Tibial nerve (tissue), 4 donors: Measurements from ENCODE around the gene NOL4L.

Source experiments
- EP300 ChIP-seq, 2 donors: sonication (generic); formaldehyde crosslinking; IDR thresholded peaks; one replicate each; pipeline ENCODE4 v1.6.1; 2017; ENCODE audit warnings: antibody characterized with exemption in 2 of 2, mild to moderate bottlenecking in 1 of 2
- POLR2A ChIP-seq, 2 donors: fragments of 450-650 bp; IDR thresholded peaks; one replicate each; pipeline ENCODE4 v1.6.1; 2017; ENCODE audit warnings: antibody characterized with exemption in 2 of 2, mild to moderate bottlenecking in 2 of 2, moderate library complexity in 2 of 2
- TF ChIP-seq, protein P1 (sequence below), 5 experiments: fragments of 200-600 bp in 3 of 5; fragments of 450-650 bp in 2 of 5; sonication (generic) in 3 of 5; IDR thresholded peaks; one replicate each; pipeline ENCODE4 v1.5.1; 2016 to 2019; ENCODE audit warnings: antibody characterized with exemption in 5 of 5, mild to moderate bottlenecking in 3 of 5, moderate library complexity in 2 of 5

DNA sequence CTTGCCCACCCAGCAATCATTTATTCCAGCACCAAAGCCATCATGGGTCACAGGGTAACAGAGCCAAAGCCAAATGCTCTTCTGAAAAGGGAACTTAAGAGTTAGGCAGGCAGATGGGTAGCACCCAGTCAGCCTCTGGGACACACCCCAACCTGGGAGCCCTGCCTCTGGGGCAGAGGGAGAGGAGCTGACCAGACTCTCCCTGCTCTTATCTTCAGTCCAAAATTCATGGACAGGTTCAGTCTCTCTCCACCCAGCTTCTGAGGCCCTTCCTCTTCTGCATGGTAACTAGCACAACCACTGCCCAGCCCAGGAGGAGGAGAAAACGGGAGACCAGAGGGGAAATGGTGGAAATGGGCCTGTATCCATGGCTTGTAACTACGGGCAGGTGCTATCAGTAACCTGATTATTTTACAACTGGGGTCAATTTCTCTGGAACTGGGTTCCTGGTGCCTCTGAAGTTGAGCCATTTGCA lies 105.4 kb downstream of the NOL4L start:
- TF ChIP-seq, protein P1, sequence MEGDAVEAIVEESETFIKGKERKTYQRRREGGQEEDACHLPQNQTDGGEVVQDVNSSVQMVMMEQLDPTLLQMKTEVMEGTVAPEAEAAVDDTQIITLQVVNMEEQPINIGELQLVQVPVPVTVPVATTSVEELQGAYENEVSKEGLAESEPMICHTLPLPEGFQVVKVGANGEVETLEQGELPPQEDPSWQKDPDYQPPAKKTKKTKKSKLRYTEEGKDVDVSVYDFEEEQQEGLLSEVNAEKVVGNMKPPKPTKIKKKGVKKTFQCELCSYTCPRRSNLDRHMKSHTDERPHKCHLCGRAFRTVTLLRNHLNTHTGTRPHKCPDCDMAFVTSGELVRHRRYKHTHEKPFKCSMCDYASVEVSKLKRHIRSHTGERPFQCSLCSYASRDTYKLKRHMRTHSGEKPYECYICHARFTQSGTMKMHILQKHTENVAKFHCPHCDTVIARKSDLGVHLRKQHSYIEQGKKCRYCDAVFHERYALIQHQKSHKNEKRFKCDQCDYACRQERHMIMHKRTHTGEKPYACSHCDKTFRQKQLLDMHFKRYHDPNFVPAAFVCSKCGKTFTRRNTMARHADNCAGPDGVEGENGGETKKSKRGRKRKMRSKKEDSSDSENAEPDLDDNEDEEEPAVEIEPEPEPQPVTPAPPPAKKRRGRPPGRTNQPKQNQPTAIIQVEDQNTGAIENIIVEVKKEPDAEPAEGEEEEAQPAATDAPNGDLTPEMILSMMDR (IDR thresholded peaks at IDR 0.05): no peak
- TF ChIP-seq POLR2A (IDR thresholded peaks at IDR 0.05) (no peak), EP300 (IDR thresholded peaks at IDR 0.05) (no peak)
